Measurements from ENCODE around the gene MAP3K21. TPM values are rescaled to one million over a fixed set of nuclear protein-coding genes. Genes with fewer than 3 reads are reported as not detected.

MAP3K21 gene
- polyA plus RNA-seq, 1 donor (not counting 4 experiments of a cell fraction or from before 2014, with no cell fraction given), result 6.4 TPM

DNA sequence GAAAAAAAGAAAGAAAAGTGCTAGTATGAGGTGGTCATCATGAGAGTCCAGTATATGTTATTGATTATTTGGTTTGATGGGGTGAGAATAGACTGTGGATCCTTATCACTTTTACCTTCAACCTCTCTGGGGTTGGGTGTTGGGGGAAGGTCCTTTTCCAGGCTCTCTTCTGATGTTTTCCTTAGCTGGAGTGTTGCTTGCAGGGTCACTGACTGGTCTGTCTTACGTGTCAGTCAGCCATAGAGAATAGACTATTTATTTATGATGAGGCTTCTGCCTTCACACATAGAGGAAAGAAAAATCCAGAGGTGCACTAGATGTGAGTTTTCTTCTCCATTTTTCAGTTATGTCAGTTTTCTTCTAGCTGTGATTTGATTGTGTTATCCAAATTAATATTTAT is 36.5 kb downstream of the MAP3K21 start:
- Histone ChIP-seq H3K27me3 (ENCODE audit: control insufficient read depth, extremely low read depth, insufficient read depth, low read length) (no peaks in the 10 kb centered on the region), H3K4me2 (ENCODE audit: control insufficient read depth, extremely low read depth, insufficient read depth, low read depth, low read length) (no peak overlapping the region), H3K9me3 (ENCODE audit: control insufficient read depth, low read depth, low read length) (no peaks in the 10 kb centered on the region), H3K4me3 (ENCODE audit: control insufficient read depth in 2 of 3, extremely low read depth in 1 of 3, insufficient read depth in 2 of 3, low read depth in 1 of 3, low read length in 3 of 3) (no peak overlapping the region), H3K9me1 (ENCODE audit: control insufficient read depth, extremely low read depth, insufficient read depth, low read length) (no peaks in the 10 kb centered on the region), H3K79me2 (ENCODE audit: control insufficient read depth, insufficient read depth, low read length) (no peaks in the 10 kb centered on the region), H4K20me1 (ENCODE audit: control insufficient read depth, extremely low read depth, insufficient read depth, low read length) (no peaks in the 10 kb centered on the region), H3K36me3 (ENCODE audit: control insufficient read depth in 2 of 2, extremely low read depth in 1 of 2, insufficient read depth in 2 of 2, low read length in 2 of 2) (peaks cover 0 to 3% of the 10 kb centered on the region in 2 experiments), H3K9ac (ENCODE audit: control insufficient read depth, extremely low read depth, insufficient read depth, low read length) (no peak overlapping the region), H3K27ac (ENCODE audit: control insufficient read depth, insufficient read depth, low read length) (no peak overlapping the region), H2AFZ (ENCODE audit: control insufficient read depth, low read length) (no peak overlapping the region), H3K4me1 (ENCODE audit: control insufficient read depth, extremely low read depth, insufficient read depth, low read length) (peaks cover 4% of the 10 kb centered on the region)
- dilution Hi-C loops (cut with MboI; ENCODE audit: extremely low pct_ligation_motif_present, low sequenced_read_pairs), result no loop called here
- TF ChIP-seq, protein P1, sequence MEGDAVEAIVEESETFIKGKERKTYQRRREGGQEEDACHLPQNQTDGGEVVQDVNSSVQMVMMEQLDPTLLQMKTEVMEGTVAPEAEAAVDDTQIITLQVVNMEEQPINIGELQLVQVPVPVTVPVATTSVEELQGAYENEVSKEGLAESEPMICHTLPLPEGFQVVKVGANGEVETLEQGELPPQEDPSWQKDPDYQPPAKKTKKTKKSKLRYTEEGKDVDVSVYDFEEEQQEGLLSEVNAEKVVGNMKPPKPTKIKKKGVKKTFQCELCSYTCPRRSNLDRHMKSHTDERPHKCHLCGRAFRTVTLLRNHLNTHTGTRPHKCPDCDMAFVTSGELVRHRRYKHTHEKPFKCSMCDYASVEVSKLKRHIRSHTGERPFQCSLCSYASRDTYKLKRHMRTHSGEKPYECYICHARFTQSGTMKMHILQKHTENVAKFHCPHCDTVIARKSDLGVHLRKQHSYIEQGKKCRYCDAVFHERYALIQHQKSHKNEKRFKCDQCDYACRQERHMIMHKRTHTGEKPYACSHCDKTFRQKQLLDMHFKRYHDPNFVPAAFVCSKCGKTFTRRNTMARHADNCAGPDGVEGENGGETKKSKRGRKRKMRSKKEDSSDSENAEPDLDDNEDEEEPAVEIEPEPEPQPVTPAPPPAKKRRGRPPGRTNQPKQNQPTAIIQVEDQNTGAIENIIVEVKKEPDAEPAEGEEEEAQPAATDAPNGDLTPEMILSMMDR (optimal IDR thresholded peaks at IDR 0.05 in 1 of 3, IDR thresholded peaks at IDR 0.05 in 1 of 3, conservative IDR thresholded peaks at IDR 0.05 in 1 of 3; ENCODE audit: extremely low read depth in 1 of 3, insufficient read depth in 2 of 3, low read length in 3 of 3), result no peak
- no peak for TF ChIP-seq EZH2 (IDR thresholded peaks at IDR 0.05; ENCODE audit: low read length)
- no peak for FAIRE-seq
- DNase-seq (ENCODE audit: low read depth, low spot score), result no peak

DNA sequence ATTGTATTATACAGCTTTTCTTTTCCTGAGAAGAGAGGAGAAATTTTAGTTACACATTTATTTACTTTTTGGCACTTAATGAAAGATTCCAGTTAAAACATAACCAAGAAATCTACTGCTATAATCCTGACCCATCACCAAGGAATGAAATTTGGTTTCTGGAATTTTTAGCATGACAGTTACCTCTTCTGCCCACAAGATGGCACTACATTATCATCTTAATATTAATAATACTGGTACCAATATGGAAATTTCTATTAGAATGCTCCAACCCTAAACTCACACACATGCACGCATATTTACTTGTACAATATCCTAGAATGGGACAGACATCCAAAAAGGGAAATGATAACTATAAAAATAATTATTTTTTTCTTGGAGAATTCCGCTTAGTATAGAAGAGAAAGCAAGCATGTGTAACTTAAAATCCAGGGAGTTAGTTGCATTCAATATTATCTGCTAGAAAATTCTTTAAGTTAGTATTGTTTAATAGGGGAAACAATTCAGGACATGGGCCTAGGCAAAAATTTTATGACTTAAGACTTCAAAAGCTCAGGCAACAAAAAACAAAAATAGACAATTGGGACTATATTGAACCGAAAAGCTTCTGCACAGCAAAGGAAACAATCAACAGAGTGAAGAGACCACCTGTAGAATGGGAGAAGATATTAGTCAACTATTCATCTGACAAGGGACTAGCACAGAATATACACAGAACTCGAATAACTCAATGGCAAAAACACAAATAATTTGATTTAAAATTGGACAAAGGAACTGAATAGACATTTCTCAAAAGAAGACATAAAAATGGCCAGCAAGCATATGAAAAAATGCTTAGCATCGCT is 37.4 kb downstream of the MAP3K21 start:
- Histone ChIP-seq H4K20me1 (ENCODE audit: control insufficient read depth, extremely low read depth, insufficient read depth, low read length) (no peaks in the 10 kb centered on the region), H3K9ac (ENCODE audit: control insufficient read depth, extremely low read depth, insufficient read depth, low read length) (no peak overlapping the region), H3K27ac (ENCODE audit: control insufficient read depth, insufficient read depth, low read length) (no peak overlapping the region), H2AFZ (ENCODE audit: control insufficient read depth, low read length) (no peak overlapping the region), H3K9me3 (ENCODE audit: control insufficient read depth, low read depth, low read length) (no peaks in the 10 kb centered on the region), H3K36me3 (ENCODE audit: control insufficient read depth in 2 of 2, extremely low read depth in 1 of 2, insufficient read depth in 2 of 2, low read length in 2 of 2) (peaks cover 0 to 3% of the 10 kb centered on the region in 2 experiments), H3K4me1 (ENCODE audit: control insufficient read depth, extremely low read depth, insufficient read depth, low read length) (peaks cover 4% of the 10 kb centered on the region), H3K4me3 (ENCODE audit: control insufficient read depth in 2 of 3, extremely low read depth in 1 of 3, insufficient read depth in 2 of 3, low read depth in 1 of 3, low read length in 3 of 3) (no peak overlapping the region), H3K4me2 (ENCODE audit: control insufficient read depth, extremely low read depth, insufficient read depth, low read depth, low read length) (no peak overlapping the region), H3K9me1 (ENCODE audit: control insufficient read depth, extremely low read depth, insufficient read depth, low read length) (no peaks in the 10 kb centered on the region), H3K27me3 (ENCODE audit: control insufficient read depth, extremely low read depth, insufficient read depth, low read length) (no peaks in the 10 kb centered on the region), H3K79me2 (ENCODE audit: control insufficient read depth, insufficient read depth, low read length) (no peaks in the 10 kb centered on the region)
- dilution Hi-C loops (cut with MboI; ENCODE audit: extremely low pct_ligation_motif_present, low sequenced_read_pairs), result no loop called here
- no peak for TF ChIP-seq EZH2 (IDR thresholded peaks at IDR 0.05; ENCODE audit: low read length)
- TF ChIP-seq, protein P1 (optimal IDR thresholded peaks at IDR 0.05 in 1 of 3, IDR thresholded peaks at IDR 0.05 in 1 of 3, conservative IDR thresholded peaks at IDR 0.05 in 1 of 3; ENCODE audit: extremely low read depth in 1 of 3, insufficient read depth in 2 of 3, low read length in 3 of 3), result peak in 2 of 3 experiments; percentile 31 to 34
- DNase-seq (ENCODE audit: low read depth, low spot score) (no peak), FAIRE-seq (no peak)

All from keratinocyte (primary cell).